Raji (cell line): ENCODE data around the gene GPC5.

Experiments
- POLR2A ChIP-seq: IDR thresholded peaks from 2 replicates; pipeline ENCODE4 v1.6.1; 2011; ENCODE audit warnings: low read depth, low read length, control low read depth; ENCODE audit not compliant: insufficient read depth

The GPC5 gene

DNA sequence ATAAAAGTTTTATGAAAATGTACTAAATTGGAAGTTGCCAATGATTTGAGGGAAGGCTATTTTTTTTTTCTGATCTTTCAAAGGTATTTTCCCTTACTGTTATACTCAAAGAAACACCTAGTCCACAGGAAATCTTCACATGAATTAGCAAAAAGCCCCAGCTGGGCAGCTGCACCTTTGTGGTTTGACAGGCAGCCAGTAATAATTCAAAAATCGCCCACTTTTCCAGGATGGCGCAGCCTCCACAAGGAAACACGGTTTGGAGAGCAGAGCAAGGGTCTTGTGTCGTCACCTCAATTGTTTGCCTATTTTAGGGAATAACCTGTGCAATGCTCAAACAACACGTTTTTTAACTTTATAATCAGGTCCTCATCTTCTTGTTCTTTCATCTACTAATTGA, 1503.3 kb downstream of the GPC5 start:
- TF ChIP-seq POLR2A: no peak

DNA sequence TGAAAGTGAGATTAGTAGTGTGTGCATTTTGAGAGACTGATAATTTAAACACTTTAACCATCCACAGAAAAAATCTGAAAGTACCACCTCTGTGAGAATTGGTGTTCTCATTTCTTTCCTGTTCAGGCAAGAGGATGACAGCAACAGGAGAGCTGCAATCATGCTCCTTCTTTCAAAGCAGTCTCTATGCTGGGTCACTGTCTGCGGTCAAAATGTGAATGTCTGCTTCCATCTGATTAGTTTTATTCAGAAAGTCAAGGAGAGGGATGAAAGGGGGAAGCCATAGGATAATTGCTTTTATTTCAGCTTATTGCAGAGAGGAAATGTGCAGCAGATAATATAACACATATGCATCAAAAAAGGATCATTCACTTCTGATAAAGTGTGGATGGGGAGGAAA, 1514.2 kb downstream of the GPC5 start:
- TF ChIP-seq POLR2A: no peak

DNA sequence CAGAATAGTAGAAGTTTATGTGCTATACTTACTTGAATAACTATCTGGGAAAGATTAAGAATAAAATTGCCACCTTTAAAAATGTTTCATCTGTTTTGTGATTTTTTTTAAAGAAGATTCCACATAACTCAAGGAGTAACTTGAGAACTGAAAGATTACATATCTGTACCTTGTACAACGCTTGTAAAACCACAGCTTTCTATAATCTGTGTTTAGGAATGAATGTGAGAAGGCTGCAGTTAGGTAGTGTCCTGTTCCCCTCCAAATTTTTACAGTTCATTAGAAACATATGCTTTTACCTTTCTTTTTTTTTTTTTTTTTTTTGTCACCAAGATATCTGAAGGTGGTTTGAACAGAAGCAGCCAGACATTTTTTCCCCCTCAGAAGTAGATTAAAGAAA, 1515.4 kb downstream of the GPC5 start:
- TF ChIP-seq POLR2A: no peak
